MCF 10A (cell line): ENCODE results near the gene PIAS4. TPM values are rescaled to one million over a fixed set of nuclear protein-coding genes. Genes with fewer than 3 reads are reported as not detected.

ENCODE experiments used
- BruUV-seq: library from RNA; stranded (reverse); fragments of 400-500 nt; replicated peaks from 2 replicates; lab custom pipeline; 2021; lab: Mats Ljungman, UMichigan
- CTCF ChIA-PET: fragments of 300-600 bp; sonication (Branson Sonifier 250); formaldehyde crosslinking; extraction: SDS; loops from one replicate; lab custom pipeline; 2021; ENCODE audit warnings: antibody characterized with exemption, inconsistent platforms; lab: Yijun Ruan, JAX
- POLR2A ChIA-PET: fragments of 300-600, 350-650 bp; sonication (Branson Sonifier 250); formaldehyde crosslinking; extraction: SDS; loops from one replicate; lab custom pipeline; 2020; ENCODE audit warnings: antibody characterized with exemption, inconsistent platforms; lab: Yijun Ruan, JAX
- DNase-seq: peaks from one replicate; pipeline ENCODE4 v3.0.0-alpha.2; 2018; ENCODE audit not compliant: unreplicated experiment
- H3K27ac Mint-ChIP-seq: one replicate; pipeline ENCODE4 v1.8.0; 2022; ENCODE audit warnings: mild to moderate bottlenecking, low read depth, mixed read lengths; ENCODE audit not compliant: unreplicated experiment
- H3K27me3 Mint-ChIP-seq: one replicate; pipeline ENCODE4 v1.8.0; 2022; ENCODE audit warnings: mixed read lengths; ENCODE audit not compliant: insufficient read depth, unreplicated experiment
- H3K36me3 Mint-ChIP-seq: one replicate; pipeline ENCODE4 v1.8.0; 2022; ENCODE audit warnings: mild to moderate bottlenecking, moderate library complexity, mixed read lengths; ENCODE audit not compliant: insufficient read depth, unreplicated experiment
- H3K4me1 Mint-ChIP-seq: one replicate; pipeline ENCODE4 v1.8.0; 2022; ENCODE audit warnings: mixed read lengths; ENCODE audit not compliant: insufficient read depth, unreplicated experiment
- H3K4me3 Mint-ChIP-seq: one replicate; pipeline ENCODE4 v1.8.0; 2022; ENCODE audit warnings: mild to moderate bottlenecking, moderate library complexity, mixed read lengths; ENCODE audit not compliant: unreplicated experiment
- H3K9me3 Mint-ChIP-seq: one replicate; pipeline ENCODE4 v1.8.0; 2022; ENCODE audit warnings: mixed read lengths; ENCODE audit not compliant: unreplicated experiment
- CTCF ChIP-seq: fragments of 200-600 bp; IDR thresholded peaks from one replicate; pipeline ENCODE4 v1.8.0; 2022; ENCODE audit warnings: antibody characterized with exemption, mild to moderate bottlenecking; ENCODE audit not compliant: unreplicated experiment
- intact Hi-C: fragments of 100-400 bp; cut with micrococcal nuclease; formaldehyde crosslinking; loops from 2 replicates; pipeline ENCODE4 v1.14.1; 2022
- total RNA-seq: library from RNA; stranded (reverse); gene quantifications from 2 replicates; pipeline ENCODE4 v1.2.3, GENCODE V29; 2022

The PIAS4 gene
- total RNA-seq, 1 experiment from 2014 or later = 15.1 TPM

- TF ChIP-seq CTCF = no peak
- Mint-ChIP-seq H3K36me3 (peaks cover 78% of the 10 kb centered on the region), H3K27me3 (no peaks in the 10 kb centered on the region), H3K4me1 (no peaks in the 10 kb centered on the region), H3K4me3 (no peak overlapping the region), H3K9me3 (no peaks in the 10 kb centered on the region), H3K27ac (no peak overlapping the region)
- ChIA-PET POLR2A (no interaction called here), CTCF (interaction anchor here (0.6 kb wide), 1 partner anchor 9 kb away, joined by 3 read pairs; no protein-coding TSS in a partner anchor)
- no peak for DNase-seq
- no TSS peak for BruUV-seq
- intact Hi-C loops = no loop called here
Measured at GRCh38 chr19:4043401-4043800, 35.9 kb downstream of the PIAS4 start.

- no TSS peak for BruUV-seq
- Mint-ChIP-seq H3K4me3 (no peak overlapping the region), H3K4me1 (no peaks in the 10 kb centered on the region), H3K27ac (no peak overlapping the region), H3K36me3 (peaks cover 78% of the 10 kb centered on the region), H3K27me3 (no peaks in the 10 kb centered on the region), H3K9me3 (no peaks in the 10 kb centered on the region)
- no peak for DNase-seq
- ChIA-PET CTCF (no interaction called here), POLR2A (no interaction called here)
- intact Hi-C loops = no loop called here
- TF ChIP-seq CTCF = no peak
Measured at GRCh38 chr19:4043966-4044715, 36.6 kb downstream of the PIAS4 start.

- ChIA-PET POLR2A (no interaction called here), CTCF (no interaction called here)
- Mint-ChIP-seq H3K4me1 (peaks cover 6% of the 10 kb centered on the region), H3K4me3 (no peak overlapping the region), H3K27me3 (no peaks in the 10 kb centered on the region), H3K36me3 (peaks cover 78% of the 10 kb centered on the region), H3K9me3 (no peaks in the 10 kb centered on the region), H3K27ac (no peak overlapping the region)
- no peak for TF ChIP-seq CTCF
- intact Hi-C loops = no loop called here
- no TSS peak for BruUV-seq
- no peak for DNase-seq
Measured at GRCh38 chr19:4044990-4045465, 37.5 kb downstream of the PIAS4 start.

- Mint-ChIP-seq H3K27me3 (no peaks in the 10 kb centered on the region), H3K9me3 (no peaks in the 10 kb centered on the region), H3K4me3 (no peak overlapping the region), H3K27ac (no peak overlapping the region), H3K4me1 (peaks cover 6% of the 10 kb centered on the region), H3K36me3 (peaks cover 78% of the 10 kb centered on the region)
- BruUV-seq = no TSS peak
- POLR2A ChIA-PET = no interaction called here
- no peak for DNase-seq
- CTCF ChIA-PET = no interaction called here
- TF ChIP-seq CTCF = no peak
- intact Hi-C loops = no loop called here
Measured at GRCh38 chr19:4045597-4046361, 38.2 kb downstream of the PIAS4 start.
